B cell (primary cell): Measurements from ENCODE around the gene SLC25A26.

Source experiments
- CTCF ChIP-seq: fragments of 200-600 bp; IDR thresholded peaks from one replicate; pipeline ENCODE4 v1.8.0; 2022; ENCODE audit warnings: antibody characterized with exemption, mild to moderate bottlenecking
- EZH2 ChIP-seq: IDR thresholded peaks from 2 replicates; pipeline ENCODE4 v1.6.1; 2012; ENCODE audit warnings: borderline replicate concordance, low read depth, mild to moderate bottlenecking, moderate library complexity, low read length; ENCODE audit not compliant: insufficient read depth, poor library complexity, severe bottlenecking

- TF ChIP-seq EZH2 (no peak), CTCF (no peak)
Measured at GRCh38 chr3:66299891-66300290, 79.1 kb downstream of the SLC25A26 start.
